Measurements from ENCODE around the gene ANKRD2.

DNA sequence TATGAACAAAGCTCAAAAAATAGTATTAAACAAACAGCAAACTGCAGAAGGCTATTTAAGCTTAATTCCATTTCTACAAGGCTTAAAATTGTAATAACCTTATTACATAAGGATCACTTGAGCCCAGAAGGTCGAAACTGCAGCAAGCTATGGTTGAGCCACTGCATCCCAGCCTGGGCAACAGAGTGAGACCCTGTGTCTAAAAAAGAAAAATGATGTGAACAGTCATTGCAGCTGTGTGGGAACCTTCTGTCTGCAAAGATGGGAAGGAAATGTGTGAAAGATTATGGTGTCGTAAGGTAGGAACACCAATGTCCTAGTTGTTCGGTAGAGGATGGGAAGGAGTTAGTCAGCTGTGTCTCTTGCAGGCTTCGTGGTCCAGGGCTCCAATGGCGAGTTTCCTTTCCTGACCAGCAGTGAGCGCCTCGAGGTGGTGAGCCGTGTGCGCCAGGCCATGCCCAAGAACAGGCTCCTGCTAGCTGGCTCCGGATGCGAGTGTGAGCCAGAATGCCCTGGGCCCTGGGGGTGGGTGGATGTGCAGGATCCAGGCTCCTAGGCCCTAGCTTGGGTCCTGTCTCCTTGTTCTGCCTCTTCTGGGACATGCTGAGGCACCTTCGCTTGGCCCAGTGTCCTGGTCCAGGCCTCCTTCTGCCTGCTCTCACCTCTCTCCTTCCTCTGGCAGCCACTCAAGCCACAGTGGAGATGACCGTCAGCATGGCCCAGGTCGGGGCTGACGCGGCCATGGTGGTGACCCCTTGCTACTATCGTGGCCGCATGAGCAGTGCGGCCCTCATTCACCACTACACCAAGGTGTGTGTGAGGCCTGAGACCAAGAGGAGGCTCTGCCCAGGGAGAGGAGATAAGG, 26.1 kb downstream of the ANKRD2 start:
- TF ChIP-seq, protein P1, sequence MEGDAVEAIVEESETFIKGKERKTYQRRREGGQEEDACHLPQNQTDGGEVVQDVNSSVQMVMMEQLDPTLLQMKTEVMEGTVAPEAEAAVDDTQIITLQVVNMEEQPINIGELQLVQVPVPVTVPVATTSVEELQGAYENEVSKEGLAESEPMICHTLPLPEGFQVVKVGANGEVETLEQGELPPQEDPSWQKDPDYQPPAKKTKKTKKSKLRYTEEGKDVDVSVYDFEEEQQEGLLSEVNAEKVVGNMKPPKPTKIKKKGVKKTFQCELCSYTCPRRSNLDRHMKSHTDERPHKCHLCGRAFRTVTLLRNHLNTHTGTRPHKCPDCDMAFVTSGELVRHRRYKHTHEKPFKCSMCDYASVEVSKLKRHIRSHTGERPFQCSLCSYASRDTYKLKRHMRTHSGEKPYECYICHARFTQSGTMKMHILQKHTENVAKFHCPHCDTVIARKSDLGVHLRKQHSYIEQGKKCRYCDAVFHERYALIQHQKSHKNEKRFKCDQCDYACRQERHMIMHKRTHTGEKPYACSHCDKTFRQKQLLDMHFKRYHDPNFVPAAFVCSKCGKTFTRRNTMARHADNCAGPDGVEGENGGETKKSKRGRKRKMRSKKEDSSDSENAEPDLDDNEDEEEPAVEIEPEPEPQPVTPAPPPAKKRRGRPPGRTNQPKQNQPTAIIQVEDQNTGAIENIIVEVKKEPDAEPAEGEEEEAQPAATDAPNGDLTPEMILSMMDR (IDR thresholded peaks at IDR 0.05; ENCODE audit: extremely low read depth in 1 of 2, insufficient read depth in 1 of 2, low read depth in 1 of 2, low read length in 2 of 2) = no peak
- TF ChIP-seq MYC (IDR thresholded peaks at IDR 0.05; ENCODE audit: low read depth, low read length) = no peak
- TF ChIP-seq, protein P2, sequence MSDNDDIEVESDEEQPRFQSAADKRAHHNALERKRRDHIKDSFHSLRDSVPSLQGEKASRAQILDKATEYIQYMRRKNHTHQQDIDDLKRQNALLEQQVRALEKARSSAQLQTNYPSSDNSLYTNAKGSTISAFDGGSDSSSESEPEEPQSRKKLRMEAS (IDR thresholded peaks at IDR 0.05; ENCODE audit: insufficient read depth, insufficient read length) = no peak
- no peak for TF ChIP-seq GATA2 (IDR thresholded peaks at IDR 0.05; ENCODE audit: insufficient read depth, insufficient read length, low read depth, low read length)

All from endothelial cell of umbilical vein (primary cell).